ENCODE results near the gene MMP24.

GRCh38 chr20:35286077-35286898 is 59.8 kb downstream of the MMP24 start:
- TF ChIP-seq CTCF (IDR thresholded peaks at IDR 0.05; ENCODE audit: low read length) (no peak), EZH2 (IDR thresholded peaks at IDR 0.05; ENCODE audit: borderline replicate concordance, low read length) (no peak)

All from OCI-LY1 (cell line).